Measurements from ENCODE around the gene CHD5.

DNA sequence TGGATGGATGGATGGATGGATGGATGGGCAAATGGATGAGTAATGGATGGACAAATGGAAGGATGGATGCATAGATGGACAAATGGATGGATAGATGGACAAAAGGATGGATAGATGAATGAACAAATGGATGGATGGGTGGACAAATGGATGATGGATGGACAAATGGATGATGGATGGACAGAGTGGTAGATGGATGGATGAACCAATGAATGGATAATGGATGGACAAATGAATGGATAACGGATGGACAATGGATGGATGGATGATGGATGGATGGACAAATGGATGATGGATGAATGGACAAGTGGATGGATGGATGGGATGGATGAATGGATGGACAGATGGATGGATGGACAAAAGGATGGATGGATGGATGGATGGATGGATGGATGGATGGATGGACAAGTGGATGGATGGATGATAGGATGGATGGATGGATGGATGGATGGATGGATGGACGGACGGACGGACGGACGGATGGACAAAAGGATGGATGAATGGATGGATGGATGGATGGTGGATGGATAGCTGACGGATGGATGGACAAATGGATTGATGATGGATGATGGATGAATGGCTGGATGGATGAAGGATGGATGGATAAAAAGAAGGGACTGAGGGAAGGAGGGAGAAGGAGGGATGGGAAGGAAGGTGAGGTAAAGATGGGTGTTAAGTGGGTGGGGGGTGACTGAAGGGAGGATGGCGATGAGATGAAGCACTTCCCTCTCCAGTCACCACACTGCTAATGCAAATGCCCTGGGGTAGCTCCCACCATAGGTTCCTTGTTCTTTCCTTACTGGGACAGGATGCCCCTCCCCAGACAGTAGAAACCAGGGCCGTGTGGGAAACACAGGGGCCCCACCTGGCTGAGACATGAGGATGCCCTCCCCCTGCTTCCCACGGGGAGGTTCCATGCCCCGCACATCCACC, 29.8 kb downstream of the CHD5 start:
- TF ChIP-seq ZNF317 (CRISPR knock-in tag; IDR thresholded peaks at IDR 0.05; ENCODE audit: borderline replicate concordance, low read depth) = no peak
- no peak for TF ChIP-seq ELF4 (CRISPR knock-in tag; IDR thresholded peaks at IDR 0.05; ENCODE audit: low read depth)
- TF ChIP-seq, protein P1, sequence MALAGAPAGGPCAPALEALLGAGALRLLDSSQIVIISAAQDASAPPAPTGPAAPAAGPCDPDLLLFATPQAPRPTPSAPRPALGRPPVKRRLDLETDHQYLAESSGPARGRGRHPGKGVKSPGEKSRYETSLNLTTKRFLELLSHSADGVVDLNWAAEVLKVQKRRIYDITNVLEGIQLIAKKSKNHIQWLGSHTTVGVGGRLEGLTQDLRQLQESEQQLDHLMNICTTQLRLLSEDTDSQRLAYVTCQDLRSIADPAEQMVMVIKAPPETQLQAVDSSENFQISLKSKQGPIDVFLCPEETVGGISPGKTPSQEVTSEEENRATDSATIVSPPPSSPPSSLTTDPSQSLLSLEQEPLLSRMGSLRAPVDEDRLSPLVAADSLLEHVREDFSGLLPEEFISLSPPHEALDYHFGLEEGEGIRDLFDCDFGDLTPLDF (CRISPR knock-in tag; IDR thresholded peaks at IDR 0.05) = no peak
- TF ChIP-seq, protein P2, sequence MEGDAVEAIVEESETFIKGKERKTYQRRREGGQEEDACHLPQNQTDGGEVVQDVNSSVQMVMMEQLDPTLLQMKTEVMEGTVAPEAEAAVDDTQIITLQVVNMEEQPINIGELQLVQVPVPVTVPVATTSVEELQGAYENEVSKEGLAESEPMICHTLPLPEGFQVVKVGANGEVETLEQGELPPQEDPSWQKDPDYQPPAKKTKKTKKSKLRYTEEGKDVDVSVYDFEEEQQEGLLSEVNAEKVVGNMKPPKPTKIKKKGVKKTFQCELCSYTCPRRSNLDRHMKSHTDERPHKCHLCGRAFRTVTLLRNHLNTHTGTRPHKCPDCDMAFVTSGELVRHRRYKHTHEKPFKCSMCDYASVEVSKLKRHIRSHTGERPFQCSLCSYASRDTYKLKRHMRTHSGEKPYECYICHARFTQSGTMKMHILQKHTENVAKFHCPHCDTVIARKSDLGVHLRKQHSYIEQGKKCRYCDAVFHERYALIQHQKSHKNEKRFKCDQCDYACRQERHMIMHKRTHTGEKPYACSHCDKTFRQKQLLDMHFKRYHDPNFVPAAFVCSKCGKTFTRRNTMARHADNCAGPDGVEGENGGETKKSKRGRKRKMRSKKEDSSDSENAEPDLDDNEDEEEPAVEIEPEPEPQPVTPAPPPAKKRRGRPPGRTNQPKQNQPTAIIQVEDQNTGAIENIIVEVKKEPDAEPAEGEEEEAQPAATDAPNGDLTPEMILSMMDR (IDR thresholded peaks at IDR 0.05) = no peak
